Measurements from ENCODE around the gene TSC2.

GRCh38 chr16:2077696-2078095 lies 29.9 kb downstream of the TSC2 start:
- no peak for TF ChIP-seq EZH2phosphoT487 (IDR thresholded peaks at IDR 0.05; ENCODE audit: insufficient read depth, low read depth)
- TF ChIP-seq EZH2 (IDR thresholded peaks at IDR 0.05; ENCODE audit: insufficient read depth, poor library complexity, severe bottlenecking): no peak
